Measurements from ENCODE around the gene ACCSL. TPM values are rescaled to one million over a fixed set of nuclear protein-coding genes. Genes with fewer than 3 reads are reported as not detected.

ACCSL gene
- total RNA-seq, 2 donors from 2014 or later: 0.11 TPM; not detected in 1

- peaks cover 0 to 5% of the 10 kb centered on the region in 2 donors for H3K36me3 Mint-ChIP-seq
- no peak overlapping the region for H3K27ac Mint-ChIP-seq
- no peak for DNase-seq (ENCODE audit: low spot score in 2 of 2)
- ATAC-seq: no peak
- no peaks in the 10 kb centered on the region for H3K9me3 Mint-ChIP-seq
These were observed 53.3 kb downstream of the ACCSL start for GRCh38 chr11:44101098-44101497.

- no peak for DNase-seq (ENCODE audit: low spot score in 2 of 2)
- Mint-ChIP-seq H3K27ac (no peak overlapping the region), H3K36me3 (peaks cover 0 to 5% of the 10 kb centered on the region in 2 donors), H3K9me3 (no peaks in the 10 kb centered on the region)
- ATAC-seq: peak; percentile 58 to 83
These were observed 56.9 kb downstream of the ACCSL start for GRCh38 chr11:44104481-44105294.

- DNase-seq (ENCODE audit: low spot score in 2 of 2) (no peak), ATAC-seq (no peak)
- H3K36me3 Mint-ChIP-seq: no peaks in the 10 kb centered on the region
- peak overlapping the region in 1 of 2 donors; percentile 62 for H3K27ac Mint-ChIP-seq
- no peaks in the 10 kb centered on the region for H3K9me3 Mint-ChIP-seq
These were observed 60.5 kb downstream of the ACCSL start for GRCh38 chr11:44108260-44108659.

Other genes starting within 250 kb of the ACCSL start
- 10 to 100 TPM; 35.5 to 42.3 TPM for gene ALKBH3, start 167.2 kb upstream of the ACCSL start, total RNA-seq
- gene C11orf96, start 105.3 kb upstream of the ACCSL start, total RNA-seq: under 1 TPM; 0.11 to 0.49 TPM
- 1 to 10 TPM; 5.4 to 8.5 TPM for gene ACCS, start 18.3 kb downstream of the ACCSL start, total RNA-seq
- gene EXT2, start 47.7 kb downstream of the ACCSL start, total RNA-seq: 10 to 100 TPM; 23.3 to 24.3 TPM